ENCODE data around the gene C11orf65.

C11orf65 gene

DNA sequence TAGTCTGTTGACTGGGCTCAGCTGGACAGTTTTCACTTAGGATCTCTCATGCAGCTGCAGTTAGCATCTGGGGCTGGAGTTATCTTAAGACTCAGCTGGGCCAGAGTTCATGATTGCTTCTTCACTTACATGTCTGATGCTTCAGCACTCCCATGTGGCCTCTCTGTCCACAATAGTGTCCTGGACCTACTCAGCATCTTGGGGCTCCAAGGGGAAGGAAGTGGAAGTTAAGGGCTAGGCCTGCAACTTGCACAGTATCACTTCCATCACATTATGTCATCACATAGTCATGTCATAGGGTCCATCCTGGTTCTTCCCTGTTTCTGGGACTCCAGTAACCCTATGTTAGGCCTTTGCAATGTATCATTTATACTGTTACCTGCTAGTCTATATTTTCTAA, 115.9 kb downstream of the C11orf65 start:
- no peak for DNase-seq

- no peak for DNase-seq
Observed at GRCh38 chr11:108346451-108346850, 120.9 kb downstream of the C11orf65 start.

GRCh38 chr11:108345767-108346166, 121.6 kb downstream of the C11orf65 start:
- DNase-seq = no peak

DNA sequence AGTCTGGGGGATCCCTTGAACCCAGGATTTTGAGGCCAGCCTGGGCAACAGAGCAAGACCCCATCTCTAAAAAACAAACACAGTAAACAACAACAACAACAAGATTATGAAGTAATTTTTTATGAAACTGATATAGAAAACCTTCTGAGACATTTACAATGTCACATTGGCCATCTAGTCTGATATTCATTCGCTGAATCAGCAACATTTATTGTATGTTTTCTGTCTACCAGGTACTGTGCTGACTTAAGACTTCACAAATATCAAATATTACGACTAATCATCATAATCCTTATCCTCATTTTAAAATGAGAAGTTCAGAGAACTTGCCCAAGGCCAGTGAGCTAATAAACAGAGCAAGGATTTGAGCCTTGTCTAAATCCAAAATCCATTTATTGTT, 123.6 kb downstream of the C11orf65 start:
- no peak for DNase-seq

DNA sequence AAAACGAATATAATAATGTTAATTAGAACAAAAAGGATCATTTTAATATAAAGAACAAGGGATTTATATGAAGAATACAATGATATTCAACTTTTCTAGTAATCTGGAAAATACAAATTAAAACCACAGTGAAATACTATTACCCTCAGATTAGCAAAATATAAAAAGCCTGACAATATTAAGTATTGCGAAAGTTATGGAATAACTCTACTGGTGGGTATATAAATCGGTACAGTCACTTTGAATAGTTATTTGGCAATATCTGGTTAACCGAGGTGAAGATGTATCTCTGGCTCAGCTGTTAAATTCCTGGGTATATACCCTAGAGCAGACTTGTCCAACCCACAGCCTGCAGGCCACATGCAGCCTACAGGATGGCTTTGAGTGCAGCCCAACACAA, 125.7 kb downstream of the C11orf65 start:
- DNase-seq = no peak

DNA sequence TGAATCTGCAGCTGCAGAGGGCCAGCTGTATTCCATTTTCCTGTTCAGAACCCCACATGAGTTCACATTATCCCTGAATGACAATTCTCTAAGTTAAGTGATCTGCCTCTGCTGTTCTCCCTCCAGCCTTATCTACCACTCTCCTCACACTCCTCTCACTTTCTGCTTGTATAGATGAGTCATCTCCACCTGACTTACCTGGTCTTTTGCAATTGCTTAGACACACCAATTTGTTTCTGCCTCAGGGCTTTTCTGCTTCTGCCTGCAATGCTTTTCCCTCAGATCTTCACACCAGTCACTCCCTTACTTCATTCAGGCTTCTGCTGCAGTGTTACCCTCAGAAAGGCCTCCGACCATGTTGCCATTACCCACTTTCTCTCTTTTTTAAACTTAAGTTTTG, 126.4 kb downstream of the C11orf65 start:
- no peak for DNase-seq

DNA sequence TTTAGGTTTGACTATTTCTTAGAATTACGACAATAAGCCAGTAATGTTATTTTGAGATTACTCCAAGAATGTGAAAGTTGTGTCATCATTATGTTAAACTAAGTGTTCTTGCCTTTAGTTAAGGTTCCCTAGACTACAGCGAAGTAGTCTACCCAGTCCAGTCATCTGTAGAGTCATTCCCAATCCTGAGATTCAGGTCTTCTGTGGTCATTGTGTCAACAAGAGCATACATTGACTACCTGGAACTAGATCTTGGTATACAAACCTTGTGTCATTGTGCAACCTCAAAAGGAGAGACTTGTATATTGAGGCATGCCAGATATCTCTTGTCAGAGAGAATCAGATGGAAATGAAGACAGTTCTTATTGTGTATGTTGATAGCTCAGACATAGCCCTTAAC, 128.6 kb downstream of the C11orf65 start:
- no peak for DNase-seq

DNA sequence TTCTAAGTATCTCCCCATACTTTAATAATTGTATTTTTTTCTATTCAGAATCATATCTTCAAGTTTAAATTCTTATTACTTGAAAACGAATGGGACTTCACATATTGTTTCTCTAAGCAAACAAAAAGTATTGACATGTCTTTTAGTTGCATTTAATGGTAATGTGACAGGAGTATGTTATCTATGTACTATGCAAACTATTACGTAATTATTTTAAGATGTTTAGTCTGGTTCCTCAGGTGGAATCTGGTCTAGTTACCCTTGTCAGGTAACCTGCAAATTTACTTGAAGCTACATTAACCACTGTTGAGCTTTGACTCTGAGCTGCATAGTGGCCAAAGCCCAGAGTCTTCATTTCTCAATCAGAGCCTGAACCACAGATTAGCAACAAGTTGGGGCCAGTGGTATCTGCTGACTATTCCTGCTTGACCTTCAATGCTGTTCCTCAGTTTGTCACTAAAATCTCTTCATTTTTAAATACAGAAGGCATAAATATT, 133.9 kb downstream of the C11orf65 start:
- no peak for DNase-seq
